ENCODE data around the gene SCGB3A1. TPM values are rescaled to one million over a fixed set of nuclear protein-coding genes. Genes with fewer than 3 reads are reported as not detected.

SCGB3A1 gene
- polyA plus RNA-seq, 1 donor (not counting 4 experiments of a cell fraction or from before 2014, with no cell fraction given): not detected

- Histone ChIP-seq H3K27me3 (ENCODE audit: control insufficient read depth, extremely low read depth, insufficient read depth, low read length) (no peaks in the 10 kb centered on the region), H3K27ac (ENCODE audit: control insufficient read depth, insufficient read depth, low read length) (no peak overlapping the region), H3K9me3 (ENCODE audit: control insufficient read depth, low read depth, low read length) (no peaks in the 10 kb centered on the region), H2AFZ (ENCODE audit: control insufficient read depth, low read length) (no peak overlapping the region), H3K79me2 (ENCODE audit: control insufficient read depth, insufficient read depth, low read length) (no peaks in the 10 kb centered on the region), H3K4me3 (ENCODE audit: control insufficient read depth in 2 of 3, extremely low read depth in 1 of 3, insufficient read depth in 2 of 3, low read depth in 1 of 3, low read length in 3 of 3) (no peak overlapping the region), H3K4me2 (ENCODE audit: control insufficient read depth, extremely low read depth, insufficient read depth, low read depth, low read length) (no peak overlapping the region), H3K9me1 (ENCODE audit: control insufficient read depth, extremely low read depth, insufficient read depth, low read length) (no peaks in the 10 kb centered on the region), H4K20me1 (ENCODE audit: control insufficient read depth, extremely low read depth, insufficient read depth, low read length) (no peaks in the 10 kb centered on the region), H3K36me3 (ENCODE audit: control insufficient read depth in 2 of 2, extremely low read depth in 1 of 2, insufficient read depth in 2 of 2, low read length in 2 of 2) (no peaks in the 10 kb centered on the region), H3K9ac (ENCODE audit: control insufficient read depth, extremely low read depth, insufficient read depth, low read length) (no peak overlapping the region), H3K4me1 (ENCODE audit: control insufficient read depth, extremely low read depth, insufficient read depth, low read length) (no peaks in the 10 kb centered on the region)
- DNase-seq (ENCODE audit: low read depth, low spot score) (no peak), FAIRE-seq (no peak)
- dilution Hi-C loops (cut with MboI; ENCODE audit: extremely low pct_ligation_motif_present, low sequenced_read_pairs): no loop called here
- TF ChIP-seq CTCF (optimal IDR thresholded peaks at IDR 0.05 in 1 of 3, IDR thresholded peaks at IDR 0.05 in 1 of 3, conservative IDR thresholded peaks at IDR 0.05 in 1 of 3; ENCODE audit: extremely low read depth in 1 of 3, insufficient read depth in 2 of 3, low read length in 3 of 3) (no peak), EZH2 (IDR thresholded peaks at IDR 0.05; ENCODE audit: low read length) (no peak)
Measured at GRCh38 chr5:180639741-180640610, 48.7 kb upstream of the SCGB3A1 start.

GRCh38 chr5:180639287-180639686 is 48.0 kb upstream of the SCGB3A1 start:
- H3K27me3 ChIP-seq (ENCODE audit: control insufficient read depth, extremely low read depth, insufficient read depth, low read length): no peaks in the 10 kb centered on the region
- no peaks in the 10 kb centered on the region for H3K9me3 ChIP-seq (ENCODE audit: control insufficient read depth, low read depth, low read length)
- H3K4me1 ChIP-seq (ENCODE audit: control insufficient read depth, extremely low read depth, insufficient read depth, low read length): no peaks in the 10 kb centered on the region
- dilution Hi-C loops (cut with MboI; ENCODE audit: extremely low pct_ligation_motif_present, low sequenced_read_pairs): no loop called here
- H3K79me2 ChIP-seq (ENCODE audit: control insufficient read depth, insufficient read depth, low read length): no peaks in the 10 kb centered on the region
- H3K27ac ChIP-seq (ENCODE audit: control insufficient read depth, insufficient read depth, low read length): no peak overlapping the region
- no peak overlapping the region for H3K4me2 ChIP-seq (ENCODE audit: control insufficient read depth, extremely low read depth, insufficient read depth, low read depth, low read length)
- no peak overlapping the region for H3K9ac ChIP-seq (ENCODE audit: control insufficient read depth, extremely low read depth, insufficient read depth, low read length)
- no peak for FAIRE-seq
- H2AFZ ChIP-seq (ENCODE audit: control insufficient read depth, low read length): no peak overlapping the region
- TF ChIP-seq CTCF (optimal IDR thresholded peaks at IDR 0.05 in 1 of 3, IDR thresholded peaks at IDR 0.05 in 1 of 3, conservative IDR thresholded peaks at IDR 0.05 in 1 of 3; ENCODE audit: extremely low read depth in 1 of 3, insufficient read depth in 2 of 3, low read length in 3 of 3) (no peak), EZH2 (IDR thresholded peaks at IDR 0.05; ENCODE audit: low read length) (no peak)
- no peak for DNase-seq (ENCODE audit: low read depth, low spot score)
- H3K4me3 ChIP-seq (ENCODE audit: control insufficient read depth in 2 of 3, extremely low read depth in 1 of 3, insufficient read depth in 2 of 3, low read depth in 1 of 3, low read length in 3 of 3): no peak overlapping the region
- H3K36me3 ChIP-seq (ENCODE audit: control insufficient read depth in 2 of 2, extremely low read depth in 1 of 2, insufficient read depth in 2 of 2, low read length in 2 of 2): no peaks in the 10 kb centered on the region
- H3K9me1 ChIP-seq (ENCODE audit: control insufficient read depth, extremely low read depth, insufficient read depth, low read length): no peaks in the 10 kb centered on the region
- H4K20me1 ChIP-seq (ENCODE audit: control insufficient read depth, extremely low read depth, insufficient read depth, low read length): no peaks in the 10 kb centered on the region
